Choroid plexus epithelial cell (primary cell): Measurements from ENCODE around the gene A1BG.
"Not testable (repeated sequence)": the region's sequence is repeated elsewhere in the genome, so short reads cannot be mapped to it uniquely, and the experiment has no call there.

Experiments used
- DNase-seq: peaks from one replicate; pipeline ENCODE4 v3.0.0-alpha.2; 2010; ENCODE audit warnings: low read depth
- H3K4me3 ChIP-seq: 2 replicates; pipeline ENCODE4 v1.5.1; 2011; ENCODE audit warnings: low read depth, mild to moderate bottlenecking, control low read depth, low read length, moderate library complexity
- CTCF ChIP-seq: conservative IDR thresholded peaks from 2 replicates; pipeline ENCODE4 v1.5.1; 2011; ENCODE audit warnings: low read depth, mild to moderate bottlenecking, control low read depth, inconsistent platforms, low read length, moderate library complexity

The A1BG gene

GRCh38 chr19:58318297-58318696 is 35.0 kb downstream of the A1BG start:
- TF ChIP-seq CTCF, result no peak
- no peak overlapping the region for H3K4me3 ChIP-seq
- DNase-seq, result no peak

- no peak for TF ChIP-seq CTCF
- no peak overlapping the region for H3K4me3 ChIP-seq
- DNase-seq, result peak; percentile 63
These were observed 35.7 kb downstream of the A1BG start for GRCh38 chr19:58317476-58318072.

- DNase-seq, result no peak
- no peak for TF ChIP-seq CTCF
- no peak overlapping the region for H3K4me3 ChIP-seq
These were observed 37.7 kb downstream of the A1BG start for GRCh38 chr19:58315580-58315979.

- H3K4me3 ChIP-seq, result no peak overlapping the region
- TF ChIP-seq CTCF, result no peak
- no peak for DNase-seq
These were observed 41.9 kb downstream of the A1BG start for GRCh38 chr19:58311345-58311865.

- peak; percentile 45 for TF ChIP-seq CTCF
- H3K4me3 ChIP-seq, result not testable (repeated sequence)
- DNase-seq, result peak; percentile 46
These were observed 42.6 kb downstream of the A1BG start for GRCh38 chr19:58310685-58311084.

GRCh38 chr19:58307736-58308135 is 45.6 kb downstream of the A1BG start:
- H3K4me3 ChIP-seq, result no peak overlapping the region
- DNase-seq, result no peak
- TF ChIP-seq CTCF, result no peak

GRCh38 chr19:58305932-58306323 is 47.4 kb downstream of the A1BG start:
- H3K4me3 ChIP-seq, result peak overlapping the region; percentile 96
- TF ChIP-seq CTCF, result no peak
- peak; percentile 27 for DNase-seq
